HFFc6 (cell line): ENCODE results near the gene GBP2. TPM values are rescaled to one million over a fixed set of nuclear protein-coding genes. Genes with fewer than 3 reads are reported as not detected.
A peak's percentile ranks its signal among the peaks of the same experiment; 100 is the strongest.

ENCODE experiments used
- DNase-seq: peaks from one replicate; pipeline ENCODE4 v3.0.0-alpha.2; 2018
- H3K27ac Mint-ChIP-seq: 2 replicates; pipeline ENCODE4 v1.8.0; 2020; ENCODE audit warnings: mild to moderate bottlenecking, mixed read lengths
- H3K27me3 Mint-ChIP-seq: 2 replicates; pipeline ENCODE4 v1.8.0; 2021; ENCODE audit warnings: mild to moderate bottlenecking, moderate library complexity, mixed read lengths; ENCODE audit not compliant: insufficient read depth
- H3K36me3 Mint-ChIP-seq: 2 replicates; pipeline ENCODE4 v1.8.0; 2021; ENCODE audit warnings: low read depth, mixed read lengths
- H3K4me1 Mint-ChIP-seq: 2 replicates; pipeline ENCODE4 v1.8.0; 2020; ENCODE audit warnings: low read depth, mixed read lengths
- H3K4me3 Mint-ChIP-seq: 2 replicates; pipeline ENCODE4 v1.8.0; 2020; ENCODE audit warnings: mild to moderate bottlenecking, moderate library complexity, mixed read lengths
- H3K9me3 Mint-ChIP-seq: 2 replicates; pipeline ENCODE4 v1.8.0; 2020; ENCODE audit warnings: mild to moderate bottlenecking, mixed read lengths
- CTCF ChIP-seq: fragments of 200-600 bp; sonication (generic); IDR thresholded peaks from 2 replicates; pipeline ENCODE4 v1.5.0; 2021; ENCODE audit warnings: antibody characterized with exemption, mild to moderate bottlenecking
- total RNA-seq, 6 experiments: library from RNA; stranded (reverse); fragmentation: NEBNext Ultra II Directional; extraction: Animal tissue kit (Norgen Biotek cat#: 25700); gene quantifications; 2 replicates in 1 of 6; 3 replicates in 5 of 6; pipeline ENCODE4 v1.2.3, GENCODE V29; 2021

Gene GBP2
- total RNA-seq, 6 experiments from 2014 or later = 0.40 to 0.85 (median 0.52) TPM

- TF ChIP-seq CTCF = no peak
- H3K27me3 Mint-ChIP-seq = peaks cover 2% of the 10 kb centered on the region
- H3K9me3 Mint-ChIP-seq = no peaks in the 10 kb centered on the region
- no peaks in the 10 kb centered on the region for H3K36me3 Mint-ChIP-seq
- no peak for DNase-seq
- H3K4me3 Mint-ChIP-seq = no peak overlapping the region
- no peaks in the 10 kb centered on the region for H3K4me1 Mint-ChIP-seq
- no peak overlapping the region for H3K27ac Mint-ChIP-seq
Observed at GRCh38 chr1:89149976-89150375, 24.1 kb upstream of the GBP2 start.

- peaks cover 2% of the 10 kb centered on the region for H3K27me3 Mint-ChIP-seq
- no peak overlapping the region for H3K4me3 Mint-ChIP-seq
- no peaks in the 10 kb centered on the region for H3K36me3 Mint-ChIP-seq
- H3K27ac Mint-ChIP-seq = no peak overlapping the region
- peak; percentile 35; the same call in 1 of the 2 replicates for TF ChIP-seq CTCF
- no peaks in the 10 kb centered on the region for H3K9me3 Mint-ChIP-seq
- H3K4me1 Mint-ChIP-seq = no peaks in the 10 kb centered on the region
- DNase-seq = peak; percentile 25
Observed at GRCh38 chr1:89149229-89149628, 23.3 kb upstream of the GBP2 start.

- Mint-ChIP-seq H3K4me3 (no peak overlapping the region), H3K4me1 (no peaks in the 10 kb centered on the region), H3K36me3 (no peaks in the 10 kb centered on the region), H3K27me3 (peaks cover 2% of the 10 kb centered on the region), H3K9me3 (no peaks in the 10 kb centered on the region), H3K27ac (no peak overlapping the region)
- no peak for DNase-seq
- TF ChIP-seq CTCF = no peak
Observed at GRCh38 chr1:89147678-89148658, 22.1 kb upstream of the GBP2 start.

- no peak for TF ChIP-seq CTCF
- Mint-ChIP-seq H3K36me3 (no peaks in the 10 kb centered on the region), H3K27ac (no peak overlapping the region), H3K4me3 (no peak overlapping the region), H3K4me1 (no peaks in the 10 kb centered on the region), H3K27me3 (peaks cover 3% of the 10 kb centered on the region), H3K9me3 (no peaks in the 10 kb centered on the region)
- DNase-seq = no peak
Observed at GRCh38 chr1:89146721-89147120, 20.8 kb upstream of the GBP2 start.

GRCh38 chr1:89143484-89143883 lies 17.6 kb upstream of the GBP2 start:
- H3K36me3 Mint-ChIP-seq = no peaks in the 10 kb centered on the region
- H3K27ac Mint-ChIP-seq = no peak overlapping the region
- DNase-seq = no peak
- H3K27me3 Mint-ChIP-seq = peaks cover 4% of the 10 kb centered on the region
- no peaks in the 10 kb centered on the region; the same call in 1 of the 2 replicates for H3K9me3 Mint-ChIP-seq
- H3K4me3 Mint-ChIP-seq = no peak overlapping the region
- no peaks in the 10 kb centered on the region for H3K4me1 Mint-ChIP-seq
- TF ChIP-seq CTCF = no peak
